Fibroblast of skin of abdomen (primary cell): ENCODE measurements around the gene TPBG.
"Not testable (repeated sequence)": the region's sequence is repeated elsewhere in the genome, so short reads cannot be mapped to it uniquely, and the experiment has no call there.

Experiments used
- DNase-seq: peaks from one replicate; pipeline ENCODE4 v3.0.0-alpha.2; 2013

TPBG gene

GRCh38 chr6:82376636-82377035 lies 13.0 kb downstream of the TPBG start:
- no peak for DNase-seq

GRCh38 chr6:82380566-82381185 lies 17.1 kb downstream of the TPBG start:
- no peak for DNase-seq

GRCh38 chr6:82381278-82381677 lies 17.7 kb downstream of the TPBG start:
- no peak for DNase-seq

- DNase-seq = no peak
Measured at GRCh38 chr6:82385102-82385501, 21.5 kb downstream of the TPBG start.

- DNase-seq = no peak
Measured at GRCh38 chr6:82385546-82385945, 21.9 kb downstream of the TPBG start.

- no peak for DNase-seq
Measured at GRCh38 chr6:82385961-82386360, 22.3 kb downstream of the TPBG start.

- DNase-seq = not testable (repeated sequence)
Measured at GRCh38 chr6:82394770-82395169, 31.2 kb downstream of the TPBG start.

GRCh38 chr6:82396964-82397751 lies 33.5 kb downstream of the TPBG start:
- peak; percentile 93 for DNase-seq

GRCh38 chr6:82397962-82398692 lies 34.5 kb downstream of the TPBG start:
- DNase-seq = peak; percentile 68

GRCh38 chr6:82408952-82409431 lies 45.4 kb downstream of the TPBG start:
- DNase-seq = peak; percentile 76

GRCh38 chr6:82410151-82410648 lies 46.6 kb downstream of the TPBG start:
- peak; percentile 57 for DNase-seq

- no peak for DNase-seq
Measured at GRCh38 chr6:82413868-82414267, 50.3 kb downstream of the TPBG start.

GRCh38 chr6:82415820-82416219 lies 52.2 kb downstream of the TPBG start:
- no peak for DNase-seq

- no peak for DNase-seq
Measured at GRCh38 chr6:82416346-82416745, 52.7 kb downstream of the TPBG start.
